GM18868 (cell line): ENCODE data around the gene LPP.

Experiments
- ATAC-seq: cut with Tn5 transposase; IDR thresholded peaks from one replicate; pipeline ENCODE4 v1.9.1; 2021; ENCODE audit warnings: mild to moderate bottlenecking, moderate library complexity; ENCODE audit not compliant: unreplicated experiment

Gene LPP

DNA sequence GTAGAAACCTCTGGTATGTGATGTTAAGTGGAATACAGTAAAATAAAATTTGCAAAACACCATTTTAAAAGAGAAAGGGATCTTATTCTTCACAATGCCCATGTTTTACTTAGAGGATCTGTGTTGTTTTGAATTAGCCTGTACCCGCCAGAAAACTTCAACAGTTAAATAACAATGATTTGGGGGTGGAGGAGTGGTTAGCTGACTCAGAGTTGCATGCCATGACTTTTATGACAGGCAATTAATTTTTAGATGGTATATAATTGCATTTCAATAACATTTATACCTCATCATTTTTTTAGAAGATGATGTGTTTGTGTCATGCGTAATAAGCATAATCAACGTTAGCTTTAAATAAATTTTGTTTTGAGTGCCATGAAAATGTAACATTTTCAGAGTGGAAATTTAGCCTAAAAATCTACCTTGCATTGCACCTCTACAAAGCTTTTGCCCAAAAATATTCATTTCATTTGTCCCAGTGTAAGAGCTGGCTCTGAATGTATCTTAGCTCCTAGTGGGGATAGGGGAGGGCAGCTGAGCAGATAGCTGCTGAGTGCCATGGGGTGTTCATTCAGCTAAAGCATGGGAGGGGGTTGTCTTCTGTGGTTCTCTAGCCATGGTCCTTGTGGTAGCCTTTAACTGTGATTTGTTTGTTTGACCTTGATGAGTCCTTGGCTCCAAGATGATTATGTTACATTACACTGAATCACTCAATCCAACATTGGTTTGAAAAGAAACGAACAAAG is 379.8 kb downstream of the LPP start:
- ATAC-seq: no peak

DNA sequence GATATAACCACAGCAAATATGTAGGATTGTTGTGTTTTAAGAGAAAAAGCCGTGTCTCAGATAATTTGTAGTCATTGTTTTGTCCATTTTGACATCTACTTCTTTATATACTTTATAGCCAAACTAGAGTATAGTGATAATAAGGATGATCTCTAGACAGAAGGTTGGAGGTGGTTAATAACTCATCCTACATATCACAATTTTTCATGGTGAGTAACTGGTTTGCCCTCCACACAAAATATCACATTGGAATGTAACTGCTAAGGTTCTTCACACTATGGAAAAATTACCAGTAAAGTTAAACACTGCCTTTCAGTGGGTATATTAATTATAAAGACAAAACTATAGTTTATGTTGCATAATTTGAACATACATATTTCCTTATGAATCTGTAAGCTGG is 380.7 kb downstream of the LPP start:
- ATAC-seq: no peak

DNA sequence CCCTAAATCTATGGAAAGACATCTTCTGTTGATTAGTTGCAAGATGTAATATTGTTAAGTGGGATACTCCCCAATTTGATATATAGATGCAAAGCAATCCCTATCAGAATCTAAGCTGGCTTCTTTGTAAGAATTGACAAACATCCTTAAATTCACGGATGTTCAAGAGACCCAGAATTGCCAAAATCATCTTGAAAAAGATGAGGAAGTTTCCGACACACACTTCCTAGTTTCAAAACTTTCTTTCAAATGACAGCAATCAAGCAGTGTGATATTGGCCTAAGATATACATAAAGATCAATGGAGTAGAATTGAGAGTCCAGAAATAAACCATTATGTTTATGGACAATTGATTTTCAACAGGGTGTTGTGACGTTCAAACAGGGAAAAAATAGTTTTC is 383.6 kb downstream of the LPP start:
- ATAC-seq: no peak

DNA sequence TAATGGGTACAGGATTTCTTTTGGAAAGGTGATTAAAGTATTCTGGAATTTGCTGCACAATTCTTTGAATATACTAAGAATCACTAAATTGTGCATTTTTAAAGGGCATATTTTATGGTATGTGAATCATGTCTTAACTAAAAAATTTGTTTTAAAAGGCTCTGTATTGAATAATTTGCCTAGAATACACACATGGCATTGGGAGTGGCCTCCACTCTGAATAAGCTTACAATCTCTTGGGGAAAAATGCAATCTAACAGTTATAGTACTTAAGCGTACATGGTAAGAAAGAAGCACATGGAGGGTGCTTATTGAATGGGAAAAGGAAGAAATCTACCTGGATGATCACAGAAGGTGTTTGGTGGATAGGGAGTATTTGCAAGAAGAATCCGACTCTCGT is 385.1 kb downstream of the LPP start:
- no peak for ATAC-seq

DNA sequence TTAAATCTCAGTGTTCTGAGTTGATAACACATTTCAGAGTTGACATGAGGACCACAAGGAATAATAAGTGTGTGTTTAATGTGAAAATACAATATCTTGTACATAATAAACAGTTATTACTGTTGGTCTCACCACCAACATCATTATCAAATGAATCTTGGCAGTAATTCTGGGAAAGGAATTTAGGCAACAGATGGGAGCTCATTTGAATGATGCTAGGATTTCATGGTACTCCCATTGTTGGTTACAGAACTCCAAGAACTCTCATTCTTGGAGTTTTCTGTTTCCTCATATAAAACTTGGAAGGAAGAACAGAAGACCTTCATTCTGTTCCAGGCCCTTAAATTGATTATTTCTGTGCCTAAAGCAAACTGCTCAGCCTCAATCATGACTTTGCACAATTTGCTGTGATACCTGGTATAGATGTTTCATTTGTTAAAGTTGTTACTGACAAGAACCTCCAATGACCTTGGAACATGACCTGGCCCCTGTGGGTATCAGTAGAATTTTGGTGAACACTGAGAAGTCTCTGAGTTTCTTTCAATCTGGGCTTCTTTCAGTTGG is 385.8 kb downstream of the LPP start:
- ATAC-seq: no peak

DNA sequence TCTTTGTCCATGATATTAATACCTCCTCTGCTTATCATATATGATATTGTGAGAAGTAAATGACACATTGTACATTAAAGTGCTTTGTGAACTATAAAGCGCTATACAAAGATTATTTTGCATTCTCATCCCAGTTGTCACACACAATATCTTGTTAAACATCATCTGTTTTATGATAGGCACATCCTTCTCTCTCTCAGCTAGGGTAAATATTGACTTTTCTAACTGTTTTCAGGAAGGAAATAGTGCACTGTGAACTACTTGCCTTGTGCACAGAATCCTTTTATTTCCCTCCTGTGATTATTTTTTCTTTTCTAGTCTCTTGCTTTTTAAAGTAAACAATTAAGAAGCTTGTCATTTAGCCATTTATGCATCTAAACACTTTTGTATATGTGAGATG is 388.2 kb downstream of the LPP start:
- no peak for ATAC-seq

DNA sequence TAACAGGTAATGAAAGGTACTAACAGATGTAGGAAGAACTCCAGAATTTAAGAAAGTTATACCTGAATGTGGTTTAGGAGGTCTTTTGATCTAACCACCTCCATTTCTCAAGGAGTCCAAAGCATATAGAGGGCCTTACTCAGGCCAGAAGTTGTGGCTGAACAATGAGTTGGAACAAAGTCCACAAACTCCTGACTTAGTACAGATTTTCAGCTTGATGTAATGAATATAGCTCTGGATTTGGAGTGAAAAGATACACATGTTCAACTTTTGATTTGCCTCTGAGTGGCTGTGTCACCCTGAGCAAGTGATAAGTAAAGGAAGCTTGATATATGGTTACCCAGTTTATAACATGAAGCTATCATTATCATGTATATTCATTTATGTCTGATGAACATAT is 390.1 kb downstream of the LPP start:
- no peak for ATAC-seq

DNA sequence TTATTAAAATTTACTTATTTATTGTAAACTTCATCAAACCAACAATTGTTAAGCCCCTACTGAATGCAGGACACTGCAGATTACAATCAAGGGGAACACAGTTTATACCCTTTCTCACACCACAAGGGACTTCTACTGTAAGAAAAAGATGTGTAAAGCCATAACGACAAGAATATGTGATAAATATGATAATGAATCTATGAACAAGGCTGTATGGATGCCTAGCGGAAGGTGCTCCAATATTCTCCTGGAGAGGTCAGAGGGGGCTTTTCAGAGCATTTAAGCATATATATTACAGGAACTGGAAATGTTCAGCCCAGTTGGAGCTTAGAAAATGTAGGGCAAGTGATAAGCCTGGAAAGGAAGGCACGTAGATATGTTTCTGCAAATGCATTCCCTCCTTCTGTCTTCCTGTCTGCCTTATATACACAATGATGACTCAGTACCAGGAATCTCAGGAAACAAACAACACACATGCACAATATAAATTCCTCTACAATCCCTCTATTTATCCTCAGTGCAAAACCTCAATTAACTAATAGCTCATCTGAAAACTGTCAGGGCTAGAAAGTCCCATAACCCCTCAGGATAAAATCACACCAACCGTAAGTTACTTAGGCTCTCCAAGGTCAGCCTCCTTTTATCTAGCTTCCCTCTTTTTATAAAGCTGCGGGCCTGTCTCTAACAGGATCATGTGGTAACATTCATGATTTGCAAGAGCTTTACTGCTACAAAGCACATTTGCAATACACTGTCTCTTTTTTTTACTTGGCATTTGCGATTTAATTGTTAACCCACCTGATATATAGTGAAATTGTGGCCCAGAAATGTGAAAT is 393.1 kb downstream of the LPP start:
- no peak for ATAC-seq

DNA sequence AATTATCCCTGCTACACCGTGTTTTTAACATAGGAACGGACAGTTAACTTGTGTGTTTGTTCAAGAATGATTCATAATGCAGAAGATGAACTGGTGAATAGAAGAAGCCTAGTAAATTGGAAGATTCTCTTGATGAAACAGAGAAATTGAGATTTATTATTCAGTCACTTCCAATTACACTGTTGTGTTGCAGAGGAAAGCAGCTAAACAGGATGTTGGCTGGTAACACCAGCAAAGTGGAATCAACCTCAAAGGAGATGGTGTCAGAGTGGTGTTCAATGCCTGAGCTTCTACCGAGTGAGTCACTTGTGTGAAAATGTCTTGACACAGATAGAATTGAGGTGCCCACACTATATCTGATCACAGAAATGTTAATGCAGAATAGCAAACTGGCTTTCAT is 399.6 kb downstream of the LPP start:
- no peak for ATAC-seq

DNA sequence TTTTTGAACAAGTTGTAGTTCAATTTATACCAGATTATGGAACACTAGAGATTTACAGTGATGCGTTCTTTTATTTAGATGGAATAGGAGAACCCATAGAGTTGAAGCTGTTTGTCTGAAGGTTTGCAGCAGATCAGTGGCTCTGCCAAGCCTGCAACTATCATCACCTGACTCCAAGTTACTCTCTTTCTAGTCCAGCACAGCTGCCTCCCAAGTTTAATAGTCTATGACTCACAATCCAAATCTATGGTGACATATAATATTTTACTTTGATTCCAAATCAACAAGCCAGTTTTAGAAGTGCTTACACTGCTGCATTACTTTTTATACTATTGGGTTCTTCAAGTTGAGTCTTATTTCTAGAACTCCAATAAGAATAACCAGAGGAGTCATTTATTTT is 400.4 kb downstream of the LPP start:
- ATAC-seq: no peak

DNA sequence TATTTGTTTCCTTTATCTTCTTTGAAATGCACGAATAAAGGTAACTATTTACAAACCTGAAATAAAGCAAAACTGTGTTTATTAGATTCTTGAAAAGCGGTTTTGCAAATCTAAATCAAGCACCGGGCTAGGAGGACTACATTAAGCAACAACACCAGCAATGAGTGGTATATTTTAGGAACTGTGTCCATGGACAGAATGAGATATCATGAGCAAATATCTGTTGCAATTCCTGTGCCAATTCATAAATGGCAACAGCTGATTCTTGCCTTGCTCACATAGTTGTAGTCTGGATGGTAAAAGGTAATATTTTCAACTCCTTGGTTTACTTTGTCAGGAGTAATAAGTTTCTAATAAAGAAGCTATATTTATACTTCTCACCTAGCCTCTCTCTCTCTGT is 403.3 kb downstream of the LPP start:
- no peak for ATAC-seq

DNA sequence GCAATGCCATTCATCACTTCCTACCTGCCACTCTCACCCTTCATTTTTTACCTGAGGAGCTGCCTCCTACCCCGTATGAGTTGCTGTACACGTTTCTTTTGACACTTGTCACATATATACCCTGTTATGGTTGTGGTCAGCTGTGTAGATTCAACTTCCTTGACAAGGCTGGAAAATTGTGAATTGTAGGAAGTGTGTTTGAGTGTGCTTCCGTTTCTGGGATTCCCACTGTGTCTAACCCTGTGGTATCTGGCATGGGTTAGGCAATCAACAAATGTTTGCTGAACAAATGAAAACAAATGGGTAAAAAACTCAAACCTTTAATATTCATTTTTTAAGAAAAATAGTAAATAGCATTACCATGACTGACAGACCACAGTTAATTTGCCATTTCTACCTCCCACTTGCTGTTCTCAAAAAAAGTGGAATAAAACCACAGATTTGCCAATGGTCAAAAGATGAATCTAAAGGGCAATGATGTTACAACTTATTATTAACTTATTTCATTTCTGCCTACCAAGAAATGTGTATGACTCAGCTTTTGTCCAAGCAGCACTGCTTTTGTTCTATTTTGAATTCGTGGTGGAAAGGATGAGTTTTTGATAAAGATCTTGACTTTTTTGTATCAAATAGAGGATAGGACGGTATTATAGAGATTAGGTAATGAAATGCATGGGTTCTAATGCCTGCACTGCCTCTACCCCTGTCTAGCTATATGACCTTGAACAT is 404.6 kb downstream of the LPP start:
- ATAC-seq: no peak

DNA sequence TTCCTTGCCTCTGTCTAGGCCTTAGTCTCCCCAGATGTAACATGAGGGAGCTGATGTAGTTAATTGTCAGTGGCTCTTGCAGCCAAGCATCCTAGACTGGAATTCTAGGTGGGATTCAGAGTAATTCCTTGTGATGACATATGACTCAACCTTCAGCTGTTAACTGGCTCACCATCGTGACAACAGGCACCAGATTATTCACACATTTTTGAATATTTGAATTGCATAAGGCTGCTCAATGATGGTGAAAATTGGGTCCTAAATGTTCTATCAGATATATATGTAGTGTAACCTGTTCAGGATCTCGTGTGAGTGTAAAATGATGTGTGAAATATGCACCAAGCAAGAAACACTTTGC is 405.1 kb downstream of the LPP start:
- ATAC-seq: no peak

DNA sequence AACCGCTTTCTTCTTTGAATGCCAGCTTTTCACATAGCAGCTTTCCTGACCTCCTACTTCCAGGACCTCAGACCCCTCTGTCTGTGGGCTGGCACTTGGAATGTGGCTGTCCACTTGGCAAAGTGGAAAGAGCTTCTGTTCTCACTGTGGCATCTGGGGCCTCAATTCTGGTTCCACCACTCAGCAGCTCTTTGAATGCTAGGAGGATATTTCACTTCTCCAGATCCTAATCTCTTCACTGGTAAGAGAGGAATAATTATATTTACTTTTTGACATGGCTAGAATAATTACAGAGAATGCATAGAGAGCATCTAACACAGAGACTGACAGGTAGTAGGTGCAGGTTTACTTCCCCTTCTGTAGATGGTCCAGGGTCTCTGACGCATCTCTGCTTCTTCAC is 405.9 kb downstream of the LPP start:
- no peak for ATAC-seq

DNA sequence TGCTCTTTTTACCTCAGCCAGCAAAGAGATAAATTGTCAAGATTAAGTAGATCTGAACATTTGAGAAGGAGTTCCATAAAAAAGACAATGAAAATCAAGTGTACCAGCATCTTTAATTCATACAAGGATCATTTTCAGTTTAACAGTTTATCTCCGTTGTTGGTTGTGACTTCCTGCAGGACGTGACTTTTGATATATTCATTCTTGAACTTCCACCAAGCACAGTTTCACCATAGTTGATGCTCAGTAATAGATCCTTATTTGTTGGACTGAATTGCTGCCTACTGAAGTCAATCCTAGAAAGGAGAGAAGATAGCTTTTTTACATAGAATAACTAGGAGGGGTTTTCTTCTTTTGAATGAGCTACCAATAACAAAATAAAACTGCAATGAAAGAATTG is 408.2 kb downstream of the LPP start:
- ATAC-seq: no peak

DNA sequence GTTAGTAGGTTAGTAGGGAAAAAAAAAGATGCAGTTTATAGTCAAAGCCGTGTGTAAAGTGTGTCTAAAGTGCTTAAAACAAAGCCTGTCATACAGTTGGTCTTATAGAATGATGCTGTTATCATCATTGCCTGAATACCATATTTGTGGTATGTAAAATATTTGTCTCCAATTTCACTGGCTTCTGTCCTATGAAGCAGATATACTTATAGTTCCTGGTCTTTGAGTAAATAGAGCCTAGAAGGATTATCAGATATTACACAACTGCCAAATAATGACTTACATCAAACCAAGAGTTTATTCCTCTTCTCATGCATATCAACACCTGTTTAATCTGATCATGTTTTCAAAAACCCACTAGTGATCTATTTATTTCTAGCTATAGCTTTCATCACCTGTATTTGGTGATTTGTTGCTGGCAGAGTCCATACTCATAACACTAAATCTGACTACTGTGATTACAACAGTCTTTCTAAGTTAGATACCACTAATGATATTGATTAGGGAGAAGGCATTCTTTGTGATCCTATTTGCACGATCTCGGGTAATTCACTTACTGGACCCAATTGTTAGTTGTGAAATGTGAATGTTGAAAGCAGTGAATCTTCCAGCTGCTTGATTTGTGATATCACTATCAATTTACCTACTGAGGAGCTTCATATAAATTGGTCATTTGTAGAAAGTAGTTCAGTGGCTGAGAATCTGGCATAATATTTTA is 413.7 kb downstream of the LPP start:
- no peak for ATAC-seq

DNA sequence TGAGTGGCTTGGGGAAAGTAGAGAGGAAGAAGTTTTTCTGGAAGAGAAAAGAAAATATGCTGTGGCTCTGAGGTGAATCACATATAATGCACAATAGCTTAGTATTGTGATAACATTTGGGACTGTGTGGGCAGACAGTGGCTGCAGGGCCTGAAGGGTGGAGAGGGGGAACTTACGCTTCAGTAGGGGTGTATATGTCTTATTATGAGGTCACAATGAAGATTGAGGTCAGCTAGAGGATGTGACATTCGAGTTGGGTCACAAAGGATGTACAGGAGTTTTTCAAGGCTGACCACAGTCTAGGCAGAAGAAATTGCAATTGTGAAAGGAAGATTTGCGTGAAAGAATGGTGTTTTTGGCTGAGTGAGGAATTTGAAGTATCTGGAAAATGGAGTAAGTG is 414.8 kb downstream of the LPP start:
- ATAC-seq: no peak

DNA sequence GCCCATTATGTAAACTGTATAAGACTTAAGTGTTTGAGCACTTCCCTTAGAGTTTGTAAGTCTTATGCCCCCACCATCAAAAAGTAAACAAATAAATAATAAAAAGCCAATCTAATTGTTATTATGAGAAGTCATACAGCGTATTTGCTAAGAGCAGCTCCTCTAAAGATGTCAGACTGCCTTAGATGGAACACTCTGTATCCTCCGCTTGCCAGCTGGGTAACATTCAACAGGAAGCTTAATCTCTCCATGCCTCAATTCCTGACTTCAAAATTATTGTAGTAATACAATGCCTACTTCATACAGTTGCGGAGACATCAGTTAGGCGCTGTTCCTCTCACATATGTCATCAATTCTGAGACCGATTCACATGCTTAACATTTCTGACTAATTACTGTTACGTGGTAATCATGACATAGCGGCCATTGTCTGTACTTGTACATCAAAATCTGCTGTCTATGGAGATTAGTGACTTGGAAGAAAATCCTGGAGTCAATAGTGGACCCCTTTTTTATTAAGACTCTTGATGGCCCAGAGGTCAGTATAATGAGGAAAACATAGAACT is 417.7 kb downstream of the LPP start:
- ATAC-seq: no peak

DNA sequence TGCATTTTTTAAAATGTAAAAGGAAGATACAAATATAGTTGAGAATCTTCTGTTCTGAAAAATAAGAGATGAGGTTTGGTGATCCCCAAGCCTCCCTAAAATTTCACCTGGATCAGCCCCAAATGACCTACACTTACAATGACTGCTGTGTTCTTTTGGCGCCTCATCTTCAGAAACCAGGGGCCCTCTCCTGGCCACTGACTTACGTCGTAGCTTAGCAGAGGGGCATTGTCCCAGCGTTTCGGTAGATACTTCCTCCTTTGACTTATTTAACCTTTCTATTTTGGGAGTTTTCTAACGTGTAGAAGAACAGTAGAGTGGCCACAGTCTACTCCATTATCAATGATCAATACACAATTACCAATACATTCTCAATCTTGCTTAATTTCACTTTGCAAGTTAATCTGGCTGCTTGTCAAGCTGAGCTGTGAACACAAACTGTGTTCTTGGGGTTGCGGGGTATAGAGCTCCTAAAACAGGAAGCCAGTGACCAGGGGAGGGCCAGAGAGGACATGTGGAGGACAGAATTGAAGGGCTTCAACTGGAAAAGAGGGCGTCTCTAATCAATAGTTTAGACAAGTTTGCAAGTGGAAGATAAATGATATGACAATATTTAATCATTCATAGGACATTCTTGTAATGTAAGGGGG is 419.5 kb downstream of the LPP start:
- no peak for ATAC-seq

DNA sequence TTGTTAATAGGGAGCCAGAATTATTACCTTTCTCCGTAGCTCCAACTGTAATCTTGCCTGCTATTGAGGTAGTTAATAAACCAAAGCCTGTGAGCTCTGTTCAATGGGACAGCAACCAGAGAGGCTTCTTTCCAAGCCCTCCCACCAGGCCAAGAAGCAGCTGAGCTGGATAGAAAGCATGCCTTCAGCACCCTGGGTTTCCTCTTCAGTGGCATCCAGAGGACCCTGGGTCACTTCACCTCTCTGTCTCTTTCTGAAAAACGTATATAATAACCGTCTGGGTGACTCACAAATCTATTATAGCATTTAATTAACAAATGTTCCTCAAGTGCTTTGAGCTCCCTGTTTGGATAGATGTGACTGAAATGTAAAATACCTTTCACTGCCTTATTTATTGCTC is 420.0 kb downstream of the LPP start:
- no peak for ATAC-seq
